GM21825 (cell line): Measurements from ENCODE around the gene MICAL3.

Experiments used
- ATAC-seq: cut with Tn5 transposase; IDR thresholded peaks from one replicate; pipeline ENCODE4 v1.9.1; 2021; ENCODE audit warnings: mild to moderate bottlenecking, moderate library complexity; ENCODE audit not compliant: unreplicated experiment

The MICAL3 gene

DNA sequence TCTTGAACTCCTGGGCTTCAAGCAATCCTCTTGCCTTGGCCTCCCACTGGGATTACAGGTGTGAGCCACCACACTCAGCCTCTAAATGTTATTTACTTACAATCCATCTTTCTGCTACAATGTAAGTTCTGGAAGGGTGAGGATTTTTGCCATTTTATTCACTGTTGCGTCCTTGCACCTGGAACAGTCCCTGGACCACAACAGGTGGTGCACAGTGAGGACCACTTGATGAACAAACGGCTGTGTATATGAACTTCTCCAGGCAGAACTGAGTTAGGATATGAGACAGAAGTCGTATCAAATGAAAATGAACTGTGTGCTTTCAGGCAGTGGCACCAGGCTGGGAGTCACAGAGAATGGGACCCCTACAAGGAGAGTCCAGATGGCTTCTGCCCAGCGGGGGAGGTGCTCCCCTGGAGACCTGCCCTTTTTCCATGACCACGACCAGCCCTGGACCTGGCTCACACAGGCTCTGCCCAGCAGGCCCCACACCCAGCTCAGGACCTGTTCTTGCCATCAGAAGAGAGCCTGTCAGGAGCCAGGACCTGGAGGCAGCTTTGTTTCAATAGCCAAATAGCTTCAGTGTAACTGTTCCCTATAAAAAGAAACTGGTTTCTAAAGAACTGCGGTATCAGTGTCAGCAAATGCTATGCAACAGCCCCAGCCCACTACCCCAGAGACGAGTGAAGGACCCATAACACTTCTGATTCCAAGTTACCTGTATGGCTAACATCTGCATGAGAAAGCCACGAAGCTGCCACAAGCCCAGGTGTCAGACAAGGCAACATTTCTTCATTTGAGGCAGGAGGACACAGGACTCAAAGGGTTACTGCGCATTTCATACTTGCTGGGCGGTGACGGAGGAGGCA, 104.9 kb downstream of the MICAL3 start:
- ATAC-seq: no peak

DNA sequence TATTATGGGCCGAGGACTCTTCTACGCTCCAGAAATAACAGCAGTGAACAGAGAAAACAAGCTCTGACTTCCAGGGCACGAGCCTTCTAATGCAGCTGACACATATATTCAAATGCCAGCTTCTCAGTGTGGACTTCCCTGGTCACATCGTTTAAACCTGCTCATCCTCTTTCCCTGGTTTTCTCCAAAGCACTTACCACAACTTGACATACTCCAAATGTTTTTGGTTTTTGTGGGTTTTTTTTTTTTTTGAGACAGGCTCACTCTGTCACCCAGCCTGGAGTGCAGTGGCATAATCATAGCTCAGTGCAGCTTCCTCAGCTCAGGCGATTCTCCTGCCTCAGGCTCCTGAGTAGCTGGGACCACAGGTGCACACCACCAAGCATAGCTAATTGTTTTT, 105.5 kb downstream of the MICAL3 start:
- ATAC-seq: no peak

DNA sequence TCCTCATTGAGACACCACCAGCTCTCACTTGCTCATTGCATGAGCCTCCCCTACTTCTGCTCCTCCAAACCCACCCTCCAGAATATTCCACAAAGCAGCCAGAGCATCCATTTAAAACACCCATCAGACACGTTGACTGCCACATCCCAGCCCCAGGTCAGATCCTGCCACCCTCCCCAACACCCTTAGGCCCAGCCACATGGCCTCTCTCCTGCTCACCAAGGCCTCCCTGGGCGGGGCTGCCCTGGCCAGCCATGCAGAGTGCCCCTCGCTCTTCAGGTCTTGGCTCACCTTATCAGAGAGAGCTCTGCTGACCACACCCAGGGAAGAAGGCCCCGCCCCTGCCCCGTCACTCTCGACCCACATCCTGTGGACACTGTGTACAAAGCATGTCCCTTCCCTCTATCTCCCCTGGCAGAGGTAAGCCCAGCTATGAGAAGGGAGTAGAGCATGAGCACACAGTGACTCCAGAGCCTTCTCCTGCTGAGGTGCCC, 106.8 kb downstream of the MICAL3 start:
- no peak for ATAC-seq

DNA sequence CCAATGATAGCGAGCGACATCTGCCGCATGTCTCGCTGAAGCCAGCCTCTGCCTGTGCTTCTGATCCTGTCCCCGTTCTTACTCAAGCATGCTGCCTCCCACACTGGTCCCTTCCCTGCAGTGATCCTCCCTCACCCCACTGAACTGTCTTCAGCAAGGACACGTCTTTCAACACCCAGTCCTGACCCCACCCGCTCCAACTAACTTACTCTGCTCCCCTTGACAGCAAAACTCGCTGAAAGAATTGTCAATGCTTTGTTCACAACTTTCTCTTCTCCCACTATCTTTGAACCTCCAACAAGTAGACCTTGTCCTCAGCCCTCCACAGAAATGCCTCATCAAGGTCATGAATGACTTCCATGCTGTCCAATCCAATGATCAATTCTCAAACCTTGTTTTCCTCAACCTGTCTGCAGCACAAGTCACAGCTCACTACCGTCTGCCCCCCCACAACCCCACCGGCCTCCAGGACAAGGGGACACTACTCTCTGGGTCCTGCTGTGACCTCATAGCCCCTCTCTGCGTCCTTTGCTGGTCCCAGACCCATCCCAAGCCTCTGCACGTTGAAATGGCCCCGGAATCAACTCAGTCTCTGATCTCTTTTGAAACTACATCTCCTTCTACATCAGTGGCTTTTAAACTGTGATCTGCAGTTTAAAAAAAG, 108.0 kb downstream of the MICAL3 start:
- no peak for ATAC-seq

DNA sequence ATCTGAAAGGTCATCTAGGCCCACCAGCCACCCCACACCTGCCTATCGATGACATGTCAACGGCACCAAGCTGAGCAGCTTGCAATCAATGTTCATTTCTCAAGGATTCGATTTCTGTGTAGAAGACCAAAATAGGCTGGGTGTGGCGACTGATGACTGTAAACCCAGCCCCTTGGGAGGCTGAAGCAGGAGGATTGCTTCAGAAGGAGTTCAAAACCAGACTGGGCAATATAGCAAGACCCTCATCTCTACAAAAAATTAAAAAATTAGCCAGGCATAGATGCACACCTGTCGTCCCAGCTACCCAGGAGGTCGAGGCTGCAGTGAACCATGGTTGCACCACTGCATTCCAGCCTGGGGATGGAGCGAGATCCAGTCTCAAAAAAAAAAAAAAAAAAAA, 108.7 kb downstream of the MICAL3 start:
- ATAC-seq: no peak

DNA sequence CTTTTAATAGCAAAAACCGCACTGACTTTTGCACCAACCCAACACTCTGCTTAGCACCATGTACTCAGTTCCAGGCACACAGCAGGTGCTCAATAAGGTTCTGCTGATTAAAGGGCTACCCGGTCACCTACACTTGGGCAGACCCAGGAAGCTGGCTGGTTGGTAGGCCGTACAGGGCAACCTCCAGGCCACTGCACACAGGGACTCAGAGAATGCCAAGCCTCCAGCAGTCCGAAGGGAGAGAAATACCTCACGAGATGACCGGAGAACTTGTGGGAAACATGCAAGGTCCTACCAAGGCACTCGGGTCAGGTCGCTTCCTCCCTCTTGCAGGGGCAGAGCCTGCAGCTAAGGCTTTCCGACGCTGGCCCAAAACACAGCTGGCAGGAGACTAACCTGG, 109.2 kb downstream of the MICAL3 start:
- no peak for ATAC-seq

DNA sequence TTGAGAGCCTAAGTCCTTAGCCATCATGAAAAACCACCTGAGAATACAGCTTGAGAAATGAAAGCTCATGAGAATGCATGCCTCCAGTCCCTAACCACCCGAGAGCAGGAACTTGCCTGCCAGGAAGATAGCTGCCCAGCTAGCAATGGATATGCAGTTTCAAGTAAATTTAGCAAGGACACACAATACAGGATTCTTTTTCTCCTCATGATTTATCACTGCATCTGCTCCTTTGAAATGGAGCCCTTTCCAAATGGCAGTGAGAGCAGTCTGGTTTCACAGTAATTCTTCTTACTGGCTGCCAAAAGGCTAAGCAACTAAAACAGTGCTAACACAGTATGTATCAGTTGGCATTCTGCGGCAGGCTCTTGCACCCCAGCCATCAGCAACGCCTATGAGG, 109.9 kb downstream of the MICAL3 start:
- ATAC-seq: no peak

DNA sequence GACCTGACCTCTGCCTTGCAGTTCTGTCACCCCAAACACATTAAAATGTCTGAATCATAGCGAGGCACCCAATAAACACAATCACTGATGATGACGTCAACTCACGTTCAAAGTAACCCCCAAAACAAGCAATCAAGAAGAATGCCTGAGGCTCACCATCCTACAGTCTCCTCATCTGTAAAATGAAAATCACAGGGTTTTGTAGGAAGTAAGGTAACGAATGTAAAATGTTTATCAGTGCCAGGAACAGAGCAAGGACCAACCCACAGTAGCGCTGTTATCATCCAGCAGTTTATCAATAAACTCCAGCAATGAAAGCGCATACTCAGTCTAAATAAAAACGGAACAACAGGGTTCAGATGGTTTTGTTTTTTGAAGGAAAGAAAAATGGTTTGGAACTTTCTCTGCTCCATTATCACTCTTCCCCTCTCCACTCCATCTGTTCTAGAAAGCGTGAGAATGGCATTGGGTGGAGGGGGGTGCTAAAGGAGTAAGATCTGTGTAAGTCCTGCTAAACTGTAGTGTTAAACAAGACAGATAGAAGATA, 110.5 kb downstream of the MICAL3 start:
- no peak for ATAC-seq

DNA sequence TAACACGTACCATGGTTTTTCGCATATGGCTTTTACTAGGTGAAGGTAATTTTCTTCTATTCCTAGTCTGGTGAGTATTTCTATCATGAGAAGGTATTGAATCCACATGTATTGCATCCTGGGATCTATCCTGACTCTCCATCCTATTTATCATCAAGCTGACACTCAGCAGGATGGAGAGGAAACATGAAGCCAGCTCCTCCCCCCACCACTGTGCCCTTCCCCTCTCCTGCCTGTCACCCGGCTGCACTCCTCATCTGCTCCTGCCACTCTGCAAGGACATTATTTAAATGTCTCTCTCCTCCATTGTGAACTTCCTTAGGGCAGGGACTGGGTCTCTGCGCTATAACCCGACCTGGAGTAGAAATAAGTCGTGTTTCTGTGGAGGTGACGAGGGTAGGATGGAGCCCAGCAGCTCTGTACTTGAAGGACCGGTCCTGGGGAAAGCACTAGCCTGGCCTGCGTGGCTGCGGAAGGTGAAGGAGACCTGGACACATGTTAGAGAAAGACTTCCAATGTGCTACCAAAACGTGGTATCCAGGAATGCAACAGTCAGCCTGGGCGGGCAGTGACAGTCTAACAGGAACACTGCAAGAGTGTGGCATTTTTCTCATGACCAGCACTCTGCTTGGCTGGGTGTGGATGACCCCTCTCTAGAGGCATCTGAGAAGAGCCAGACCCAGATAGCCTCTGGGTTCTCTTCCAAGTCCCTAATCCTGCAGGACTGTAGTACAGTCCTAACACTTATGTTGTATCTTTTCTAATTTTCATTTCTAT, 111.2 kb downstream of the MICAL3 start:
- ATAC-seq: no peak

DNA sequence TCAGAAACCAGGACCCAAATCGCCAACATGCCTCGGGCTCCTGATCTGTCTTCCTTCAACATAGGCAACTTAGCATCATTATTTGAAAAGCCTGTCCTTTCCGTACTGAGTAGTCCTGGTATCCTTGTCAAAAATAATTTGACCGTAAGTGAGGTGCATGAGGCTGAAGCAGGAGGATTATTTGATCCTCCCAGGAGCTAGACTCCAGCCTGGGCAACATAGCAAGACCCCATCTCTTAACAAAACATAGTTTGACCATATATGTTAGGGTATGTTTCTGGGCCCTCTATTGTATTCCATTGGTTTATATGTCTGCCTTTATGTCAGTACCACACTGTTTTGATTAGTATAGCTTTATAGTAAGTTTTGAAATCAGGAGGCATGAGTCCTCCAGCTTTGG, 112.5 kb downstream of the MICAL3 start:
- no peak for ATAC-seq

DNA sequence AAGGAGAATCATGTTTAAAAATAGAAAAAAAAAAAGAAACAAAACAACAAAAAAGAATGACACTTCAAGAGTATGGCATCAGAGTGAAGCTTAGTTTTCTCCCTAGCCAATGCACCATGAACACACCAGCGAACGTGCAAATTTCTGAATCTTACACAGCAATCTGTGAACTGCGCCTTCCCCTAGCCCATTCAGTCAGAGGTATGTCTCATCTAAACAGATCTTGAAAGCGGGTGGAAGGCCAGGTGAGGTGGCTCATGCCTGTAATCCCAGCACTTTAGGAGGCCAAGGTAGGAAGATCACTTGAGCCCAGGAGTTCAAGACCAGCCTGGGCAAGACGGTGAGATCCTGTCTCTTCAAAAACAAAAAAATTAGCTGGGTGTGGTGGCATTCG, 113.1 kb downstream of the MICAL3 start:
- no peak for ATAC-seq

DNA sequence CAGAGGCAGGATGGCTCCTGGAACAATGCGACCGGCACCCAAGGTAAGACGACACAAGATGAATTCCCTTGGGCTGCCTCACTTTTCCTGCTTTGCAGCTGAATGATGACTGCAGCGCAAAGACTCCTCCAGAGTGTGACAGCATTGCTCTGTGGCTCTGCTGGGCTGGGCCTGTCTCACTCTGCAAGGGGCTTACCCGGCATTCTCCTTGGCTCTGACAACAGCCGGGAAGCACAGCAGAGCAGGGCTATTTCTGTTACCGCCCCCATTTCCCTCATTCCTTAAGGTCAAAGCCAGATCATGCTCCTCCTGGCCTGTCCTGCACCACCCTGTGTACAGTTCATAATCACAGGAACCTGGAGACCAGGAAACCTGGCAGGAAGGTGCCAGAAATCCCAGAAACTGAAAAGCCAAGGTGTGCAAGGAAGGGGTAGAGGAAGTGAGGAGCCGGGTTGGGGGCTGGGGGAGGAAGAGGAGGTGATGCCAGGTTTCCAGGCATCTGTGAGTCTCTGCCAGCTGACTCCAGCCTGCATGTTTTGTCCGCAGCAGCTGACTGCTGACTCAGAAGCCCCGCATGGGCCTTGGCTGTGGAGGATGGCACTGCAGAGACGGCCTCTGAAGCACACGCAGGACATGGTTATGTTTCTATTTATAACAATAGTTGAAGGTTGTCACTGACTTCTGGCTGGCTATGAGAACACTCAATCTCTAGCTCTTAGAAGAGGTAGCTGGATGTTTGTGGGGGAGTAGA, 113.6 kb downstream of the MICAL3 start:
- ATAC-seq: no peak

DNA sequence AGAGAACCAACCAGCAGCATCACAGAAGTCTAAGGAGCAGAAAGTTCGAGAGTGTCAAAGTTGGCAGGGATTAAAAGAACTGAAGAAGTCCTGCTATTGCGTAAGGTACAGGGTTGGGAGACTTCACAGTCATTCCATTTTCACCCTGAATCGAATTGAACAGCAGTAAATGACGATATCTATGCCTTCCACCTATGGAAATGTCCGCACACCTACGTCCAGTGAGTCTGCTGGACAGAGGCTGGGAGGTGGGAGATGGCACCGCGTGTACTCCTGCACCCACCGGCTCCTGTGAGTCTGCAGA, 116.7 kb downstream of the MICAL3 start:
- no peak for ATAC-seq

DNA sequence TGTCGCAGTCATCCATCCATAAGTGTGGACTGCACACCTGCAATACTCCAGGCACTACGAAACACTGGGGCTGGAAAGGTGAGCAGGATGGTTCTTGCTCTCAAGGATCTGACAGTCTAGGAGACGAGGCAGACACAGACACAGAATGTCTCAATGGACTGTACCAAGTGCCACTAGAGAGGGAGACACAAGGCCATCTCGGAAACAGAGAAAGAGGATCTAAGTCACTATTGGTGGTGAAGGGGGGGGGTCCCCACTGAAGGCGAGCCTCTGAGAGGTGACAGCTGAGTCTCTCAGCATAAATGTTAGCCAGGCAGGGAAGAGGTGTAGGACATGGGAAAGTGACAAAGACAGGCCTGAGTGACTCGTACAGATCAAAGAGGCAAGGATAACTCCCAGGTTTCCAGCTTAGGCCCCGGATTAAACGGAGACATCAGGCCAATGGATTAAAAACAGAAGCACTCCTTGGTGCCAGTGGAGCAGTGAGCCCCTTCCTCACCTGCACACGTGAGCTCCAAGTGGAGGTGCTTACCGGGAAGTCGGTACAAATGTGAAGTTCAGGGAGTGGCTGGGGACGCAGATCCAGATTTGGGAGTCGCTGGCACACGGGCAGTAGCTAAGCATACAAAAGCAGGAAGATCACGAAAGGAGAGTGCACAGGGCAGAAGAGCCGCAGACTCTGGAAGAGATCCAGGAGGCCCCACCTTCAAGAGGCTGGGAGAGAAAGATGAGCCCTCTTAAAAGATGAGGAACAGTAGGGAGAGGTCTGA, 117.2 kb downstream of the MICAL3 start:
- no peak for ATAC-seq

DNA sequence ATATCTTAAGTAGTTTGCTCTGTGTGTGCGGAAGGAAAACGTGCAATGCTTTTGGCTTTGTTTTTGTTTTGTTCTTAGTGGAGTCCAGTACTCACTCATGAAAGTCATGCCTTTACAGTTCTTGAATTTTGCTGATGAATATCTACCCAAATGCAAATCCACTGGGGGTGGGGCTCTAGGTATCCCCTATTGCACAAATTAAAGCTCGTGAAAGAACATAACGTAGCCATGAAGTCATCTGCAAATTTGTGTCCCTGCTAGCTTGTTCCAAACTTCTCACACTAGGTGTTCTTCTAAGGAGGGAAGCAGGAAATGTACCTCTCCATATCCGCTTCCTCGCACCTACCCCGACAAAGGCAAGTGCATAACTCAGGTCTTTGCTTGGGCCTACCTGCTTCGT, 118.9 kb downstream of the MICAL3 start:
- no peak for ATAC-seq

DNA sequence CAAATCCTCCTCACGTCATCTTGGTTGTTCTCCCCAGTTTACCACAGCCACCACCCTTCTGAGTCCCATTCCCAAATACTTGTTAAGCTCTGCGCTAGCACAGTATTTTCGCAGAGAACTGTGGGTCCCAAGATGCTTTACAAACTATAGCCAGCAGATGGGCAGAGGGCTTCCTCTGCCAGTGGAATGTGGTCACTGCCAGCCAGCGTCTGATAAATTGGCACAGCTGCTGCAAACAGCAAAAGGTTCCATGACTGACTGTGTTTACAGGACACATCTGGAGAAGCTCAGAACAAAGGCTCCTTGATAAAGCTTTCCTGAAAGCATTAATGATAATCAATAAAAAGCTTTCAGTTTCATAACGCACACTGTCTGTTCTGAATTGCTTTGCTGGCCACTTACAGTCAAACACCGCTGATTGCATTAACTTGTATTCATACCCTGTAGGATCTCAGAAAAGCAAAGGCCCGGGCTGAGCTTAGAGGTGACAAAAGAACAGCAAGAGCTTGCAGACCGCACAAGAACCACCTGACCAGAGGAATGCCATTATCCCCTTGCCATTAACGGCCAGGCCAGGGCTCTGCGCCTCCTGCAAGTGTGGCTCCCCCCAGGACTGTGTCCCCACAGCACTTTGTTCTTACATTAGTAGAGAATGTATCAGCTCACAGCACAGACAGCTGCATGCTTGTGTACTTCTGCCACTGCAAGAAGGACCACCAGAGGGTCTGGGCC, 120.6 kb downstream of the MICAL3 start:
- no peak for ATAC-seq

DNA sequence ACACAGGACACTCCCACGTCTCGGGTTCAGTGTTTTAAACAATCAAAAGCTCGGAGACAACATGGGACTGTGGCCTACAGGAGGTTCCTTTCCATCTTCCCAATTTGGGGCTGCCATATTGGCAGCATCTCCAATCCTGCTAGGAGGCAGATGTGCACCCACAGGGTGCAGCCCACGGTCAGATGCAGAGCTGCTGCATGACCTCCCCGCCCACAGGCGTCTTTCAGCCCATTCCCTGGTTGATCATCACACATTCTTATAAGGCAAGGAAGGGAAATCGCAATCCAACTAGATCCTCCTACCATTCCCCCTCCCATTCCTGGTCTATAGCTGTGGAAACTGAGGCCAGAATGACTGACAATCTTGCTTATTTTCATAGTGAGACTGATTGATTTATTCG, 121.4 kb downstream of the MICAL3 start:
- no peak for ATAC-seq

DNA sequence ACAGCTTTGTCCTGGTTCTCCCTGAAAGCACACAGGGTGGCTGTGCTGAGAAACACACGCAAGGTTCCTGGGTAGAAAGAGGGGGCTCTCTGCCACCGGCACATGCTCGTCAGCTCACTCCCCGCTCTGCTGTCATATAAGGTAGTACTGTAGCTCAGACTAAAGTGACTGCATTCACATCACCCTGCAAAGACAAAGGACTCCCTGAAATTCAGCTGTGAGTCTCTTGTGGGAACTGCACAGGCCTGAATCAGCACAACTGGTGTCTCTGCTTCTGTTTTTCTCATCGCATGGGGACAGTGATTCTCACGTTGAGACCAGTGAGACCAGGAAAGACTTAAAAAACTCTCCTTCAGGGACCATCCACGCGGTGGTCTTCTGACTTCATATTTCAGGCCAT, 126.0 kb downstream of the MICAL3 start:
- ATAC-seq: no peak

DNA sequence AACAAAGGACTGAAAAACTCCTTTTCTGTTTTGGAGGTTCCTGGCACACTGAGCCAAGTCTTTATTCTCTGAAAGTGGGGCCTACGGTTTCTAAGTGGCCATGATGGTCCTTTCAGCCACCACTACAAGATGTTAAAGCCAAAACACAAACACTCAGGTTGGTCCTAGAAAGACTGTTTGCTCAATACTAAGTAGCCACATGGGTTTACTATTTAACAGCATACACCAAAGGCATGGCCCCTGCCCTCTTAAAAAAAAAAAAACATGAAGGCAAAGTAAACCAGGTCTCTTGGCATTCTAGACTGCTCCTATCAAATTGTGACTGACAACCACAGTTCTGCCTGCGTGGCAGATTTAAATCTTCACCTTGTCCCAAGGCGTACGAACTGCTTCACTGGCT, 126.5 kb downstream of the MICAL3 start:
- ATAC-seq: no peak
